Right ventricle myocardium superior (tissue), 1 donor: ENCODE measurements around the gene METTL22. TPM values are rescaled to one million over a fixed set of nuclear protein-coding genes. Genes with fewer than 3 reads are reported as not detected.

Experiments
- total RNA-seq: library from RNA; stranded (reverse); fragmentation: NEBNext Ultra II Directional; extraction: Animal tissue kit (Norgen Biotek cat#: 25700); gene quantifications from one replicate; pipeline ENCODE4 v1.2.1, GENCODE V29; 2021
- donor health status: DM: no; HTN: yes; CAD: no; lungs with severe emphysema.

METTL22 gene
- total RNA-seq, 1 donor from 2014 or later: 21.0 TPM

Other genes with a start within 250 kb of the METTL22 start
- gene TMEM114, start 31.2 kb upstream of the METTL22 start, total RNA-seq: not detected
- 3.4 TPM for gene ABAT, start 52.9 kb downstream of the METTL22 start, total RNA-seq
- gene TMEM186, start 175.9 kb downstream of the METTL22 start, total RNA-seq: 12.7 TPM
- 14.9 TPM for gene PMM2, start 176.1 kb downstream of the METTL22 start, total RNA-seq
- 26.0 TPM for gene CARHSP1, start 247.3 kb downstream of the METTL22 start, total RNA-seq